ENCODE data around the gene SFRP5. TPM values are rescaled to one million over a fixed set of nuclear protein-coding genes. Genes with fewer than 3 reads are reported as not detected.

SFRP5 gene
- total and polyA plus RNA-seq, 2 of the 13 experiments (the other 11 are each of a cell fraction or from before 2014, with no cell fraction given), result 0.32 to 1.7 TPM

DNA sequence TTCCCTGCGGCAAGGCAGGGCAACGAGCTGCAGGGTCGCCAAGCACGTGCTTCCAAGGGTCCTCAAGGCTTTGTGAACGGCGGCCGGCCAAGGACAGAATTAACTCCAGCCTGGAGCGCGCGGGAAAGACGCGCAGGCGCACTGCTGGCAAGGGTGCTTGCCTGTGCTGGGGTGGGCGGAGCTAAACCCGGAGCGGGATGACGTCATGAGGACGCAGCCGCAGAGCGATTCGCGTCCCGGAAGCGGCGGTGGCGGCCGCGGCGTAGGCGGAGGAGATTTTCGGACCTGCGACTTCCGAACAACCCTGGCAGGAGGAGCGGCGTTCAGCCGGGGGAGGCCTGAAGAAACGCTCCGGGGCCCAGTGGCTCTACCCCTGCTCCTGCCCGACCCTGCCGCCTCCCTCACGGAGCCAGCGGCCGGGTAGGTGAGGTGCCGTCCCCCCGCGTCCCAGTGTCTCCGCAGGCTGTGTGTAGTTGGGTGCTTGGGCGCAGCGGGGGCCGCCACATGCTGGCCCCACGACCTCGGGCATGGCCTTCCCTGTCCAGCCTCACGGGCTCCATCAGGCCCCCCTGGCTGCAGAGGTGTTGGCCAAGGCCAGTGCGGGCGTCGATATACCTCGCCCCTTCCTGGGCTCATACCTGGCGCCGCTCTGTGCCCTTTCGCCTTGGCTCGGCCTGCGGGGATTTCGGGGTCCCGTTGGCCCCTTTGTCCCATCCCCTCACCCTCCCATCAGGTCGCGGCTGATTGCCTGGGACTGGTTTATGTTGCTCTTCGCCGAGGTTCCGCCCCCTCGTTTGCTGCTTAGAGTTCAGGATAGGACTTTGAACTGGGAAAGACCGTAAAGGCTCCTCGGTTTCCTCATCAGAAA lies 34.7 kb downstream of the SFRP5 start, which contains the start of gene ZFYVE27 (continued):
- TF ChIP-seq, protein P1, sequence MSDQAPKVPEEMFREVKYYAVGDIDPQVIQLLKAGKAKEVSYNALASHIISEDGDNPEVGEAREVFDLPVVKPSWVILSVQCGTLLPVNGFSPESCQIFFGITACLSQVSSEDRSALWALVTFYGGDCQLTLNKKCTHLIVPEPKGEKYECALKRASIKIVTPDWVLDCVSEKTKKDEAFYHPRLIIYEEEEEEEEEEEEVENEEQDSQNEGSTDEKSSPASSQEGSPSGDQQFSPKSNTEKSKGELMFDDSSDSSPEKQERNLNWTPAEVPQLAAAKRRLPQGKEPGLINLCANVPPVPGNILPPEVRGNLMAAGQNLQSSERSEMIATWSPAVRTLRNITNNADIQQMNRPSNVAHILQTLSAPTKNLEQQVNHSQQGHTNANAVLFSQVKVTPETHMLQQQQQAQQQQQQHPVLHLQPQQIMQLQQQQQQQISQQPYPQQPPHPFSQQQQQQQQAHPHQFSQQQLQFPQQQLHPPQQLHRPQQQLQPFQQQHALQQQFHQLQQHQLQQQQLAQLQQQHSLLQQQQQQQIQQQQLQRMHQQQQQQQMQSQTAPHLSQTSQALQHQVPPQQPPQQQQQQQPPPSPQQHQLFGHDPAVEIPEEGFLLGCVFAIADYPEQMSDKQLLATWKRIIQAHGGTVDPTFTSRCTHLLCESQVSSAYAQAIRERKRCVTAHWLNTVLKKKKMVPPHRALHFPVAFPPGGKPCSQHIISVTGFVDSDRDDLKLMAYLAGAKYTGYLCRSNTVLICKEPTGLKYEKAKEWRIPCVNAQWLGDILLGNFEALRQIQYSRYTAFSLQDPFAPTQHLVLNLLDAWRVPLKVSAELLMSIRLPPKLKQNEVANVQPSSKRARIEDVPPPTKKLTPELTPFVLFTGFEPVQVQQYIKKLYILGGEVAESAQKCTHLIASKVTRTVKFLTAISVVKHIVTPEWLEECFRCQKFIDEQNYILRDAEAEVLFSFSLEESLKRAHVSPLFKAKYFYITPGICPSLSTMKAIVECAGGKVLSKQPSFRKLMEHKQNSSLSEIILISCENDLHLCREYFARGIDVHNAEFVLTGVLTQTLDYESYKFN (CRISPR knock-in tag; conservative IDR thresholded peaks at IDR 0.05), result peak; percentile 31
- peak; percentile 100; the same call in 1 of the 2 replicates for TF ChIP-seq IRX3 (CRISPR knock-in tag; IDR thresholded peaks at IDR 0.05; ENCODE audit: borderline replicate concordance, low read depth)
- TF ChIP-seq, protein P2, sequence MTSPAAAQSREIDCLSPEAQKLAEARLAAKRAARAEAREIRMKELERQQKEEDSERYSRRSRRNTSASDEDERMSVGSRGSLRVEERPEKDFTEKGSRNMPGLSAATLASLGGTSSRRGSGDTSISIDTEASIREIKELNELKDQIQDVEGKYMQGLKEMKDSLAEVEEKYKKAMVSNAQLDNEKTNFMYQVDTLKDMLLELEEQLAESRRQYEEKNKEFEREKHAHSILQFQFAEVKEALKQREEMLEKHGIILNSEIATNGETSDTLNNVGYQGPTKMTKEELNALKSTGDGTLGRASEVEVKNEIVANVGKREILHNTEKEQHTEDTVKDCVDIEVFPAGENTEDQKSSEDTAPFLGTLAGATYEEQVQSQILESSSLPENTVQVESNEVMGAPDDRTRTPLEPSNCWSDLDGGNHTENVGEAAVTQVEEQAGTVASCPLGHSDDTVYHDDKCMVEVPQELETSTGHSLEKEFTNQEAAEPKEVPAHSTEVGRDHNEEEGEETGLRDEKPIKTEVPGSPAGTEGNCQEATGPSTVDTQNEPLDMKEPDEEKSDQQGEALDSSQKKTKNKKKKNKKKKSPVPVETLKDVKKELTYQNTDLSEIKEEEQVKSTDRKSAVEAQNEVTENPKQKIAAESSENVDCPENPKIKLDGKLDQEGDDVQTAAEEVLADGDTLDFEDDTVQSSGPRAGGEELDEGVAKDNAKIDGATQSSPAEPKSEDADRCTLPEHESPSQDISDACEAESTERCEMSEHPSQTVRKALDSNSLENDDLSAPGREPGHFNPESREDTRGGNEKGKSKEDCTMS (CRISPR knock-in tag; conservative IDR thresholded peaks at IDR 0.05), result 0 out of 2 replicates have a peak, but pooled peaks have one; percentile 84
- TF ChIP-seq, protein P3, sequence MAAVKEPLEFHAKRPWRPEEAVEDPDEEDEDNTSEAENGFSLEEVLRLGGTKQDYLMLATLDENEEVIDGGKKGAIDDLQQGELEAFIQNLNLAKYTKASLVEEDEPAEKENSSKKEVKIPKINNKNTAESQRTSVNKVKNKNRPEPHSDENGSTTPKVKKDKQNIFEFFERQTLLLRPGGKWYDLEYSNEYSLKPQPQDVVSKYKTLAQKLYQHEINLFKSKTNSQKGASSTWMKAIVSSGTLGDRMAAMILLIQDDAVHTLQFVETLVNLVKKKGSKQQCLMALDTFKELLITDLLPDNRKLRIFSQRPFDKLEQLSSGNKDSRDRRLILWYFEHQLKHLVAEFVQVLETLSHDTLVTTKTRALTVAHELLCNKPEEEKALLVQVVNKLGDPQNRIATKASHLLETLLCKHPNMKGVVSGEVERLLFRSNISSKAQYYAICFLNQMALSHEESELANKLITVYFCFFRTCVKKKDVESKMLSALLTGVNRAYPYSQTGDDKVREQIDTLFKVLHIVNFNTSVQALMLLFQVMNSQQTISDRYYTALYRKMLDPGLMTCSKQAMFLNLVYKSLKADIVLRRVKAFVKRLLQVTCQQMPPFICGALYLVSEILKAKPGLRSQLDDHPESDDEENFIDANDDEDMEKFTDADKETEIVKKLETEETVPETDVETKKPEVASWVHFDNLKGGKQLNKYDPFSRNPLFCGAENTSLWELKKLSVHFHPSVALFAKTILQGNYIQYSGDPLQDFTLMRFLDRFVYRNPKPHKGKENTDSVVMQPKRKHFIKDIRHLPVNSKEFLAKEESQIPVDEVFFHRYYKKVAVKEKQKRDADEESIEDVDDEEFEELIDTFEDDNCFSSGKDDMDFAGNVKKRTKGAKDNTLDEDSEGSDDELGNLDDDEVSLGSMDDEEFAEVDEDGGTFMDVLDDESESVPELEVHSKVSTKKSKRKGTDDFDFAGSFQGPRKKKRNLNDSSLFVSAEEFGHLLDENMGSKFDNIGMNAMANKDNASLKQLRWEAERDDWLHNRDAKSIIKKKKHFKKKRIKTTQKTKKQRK (IDR thresholded peaks at IDR 0.05; ENCODE audit: low read length), result no peak
- TF ChIP-seq ZNF563 (CRISPR knock-in tag; IDR thresholded peaks at IDR 0.05), result peak; percentile 99
- no peak for TF ChIP-seq FOXK2 (IDR thresholded peaks at IDR 0.05)
- TF ChIP-seq, protein P4, sequence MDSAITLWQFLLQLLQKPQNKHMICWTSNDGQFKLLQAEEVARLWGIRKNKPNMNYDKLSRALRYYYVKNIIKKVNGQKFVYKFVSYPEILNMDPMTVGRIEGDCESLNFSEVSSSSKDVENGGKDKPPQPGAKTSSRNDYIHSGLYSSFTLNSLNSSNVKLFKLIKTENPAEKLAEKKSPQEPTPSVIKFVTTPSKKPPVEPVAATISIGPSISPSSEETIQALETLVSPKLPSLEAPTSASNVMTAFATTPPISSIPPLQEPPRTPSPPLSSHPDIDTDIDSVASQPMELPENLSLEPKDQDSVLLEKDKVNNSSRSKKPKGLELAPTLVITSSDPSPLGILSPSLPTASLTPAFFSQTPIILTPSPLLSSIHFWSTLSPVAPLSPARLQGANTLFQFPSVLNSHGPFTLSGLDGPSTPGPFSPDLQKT (CRISPR knock-in tag; IDR thresholded peaks at IDR 0.05; ENCODE audit: borderline replicate concordance), result peak; percentile 17; the same call in 1 of the 2 replicates
- TF ChIP-seq, protein P5, sequence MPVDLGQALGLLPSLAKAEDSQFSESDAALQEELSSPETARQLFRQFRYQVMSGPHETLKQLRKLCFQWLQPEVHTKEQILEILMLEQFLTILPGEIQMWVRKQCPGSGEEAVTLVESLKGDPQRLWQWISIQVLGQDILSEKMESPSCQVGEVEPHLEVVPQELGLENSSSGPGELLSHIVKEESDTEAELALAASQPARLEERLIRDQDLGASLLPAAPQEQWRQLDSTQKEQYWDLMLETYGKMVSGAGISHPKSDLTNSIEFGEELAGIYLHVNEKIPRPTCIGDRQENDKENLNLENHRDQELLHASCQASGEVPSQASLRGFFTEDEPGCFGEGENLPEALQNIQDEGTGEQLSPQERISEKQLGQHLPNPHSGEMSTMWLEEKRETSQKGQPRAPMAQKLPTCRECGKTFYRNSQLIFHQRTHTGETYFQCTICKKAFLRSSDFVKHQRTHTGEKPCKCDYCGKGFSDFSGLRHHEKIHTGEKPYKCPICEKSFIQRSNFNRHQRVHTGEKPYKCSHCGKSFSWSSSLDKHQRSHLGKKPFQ (CRISPR knock-in tag; IDR thresholded peaks at IDR 0.05; ENCODE audit: insufficient replicate concordance), result no peak
- no peak for TF ChIP-seq ZBTB3 (CRISPR knock-in tag; IDR thresholded peaks at IDR 0.05; ENCODE audit: borderline replicate concordance, low read depth)
- no peak for TF ChIP-seq SMARCE1 (IDR thresholded peaks at IDR 0.05; ENCODE audit: borderline replicate concordance)
- TF ChIP-seq CC2D1A (CRISPR knock-in tag; IDR thresholded peaks at IDR 0.05), result 0 out of 2 replicates have a peak, but pooled peaks have one; percentile 55
- TF ChIP-seq ZNF3 (CRISPR knock-in tag; IDR thresholded peaks at IDR 0.05), result 0 out of 2 replicates have a peak, but pooled peaks have one; percentile 5
- no peak for TF ChIP-seq MEIS1 (CRISPR knock-in tag; IDR thresholded peaks at IDR 0.05; ENCODE audit: borderline replicate concordance)
- TF ChIP-seq SP5 (CRISPR knock-in tag; IDR thresholded peaks at IDR 0.05; ENCODE audit: borderline replicate concordance, low read depth), result peak; percentile 25; the same call in 1 of the 2 replicates
